Measurements from ENCODE around the gene ADRA2B.
"Not testable (repeated sequence)": the region's sequence is repeated elsewhere in the genome, so short reads cannot be mapped to it uniquely, and the experiment has no call there.

ADRA2B gene

GRCh38 chr2:96065381-96065930, 50.9 kb downstream of the ADRA2B start:
- DNase-seq, result no peak

- not testable (repeated sequence) for DNase-seq
Measured at GRCh38 chr2:96064760-96065159, 51.6 kb downstream of the ADRA2B start.

- not testable (repeated sequence) for DNase-seq
Measured at GRCh38 chr2:96064047-96064675, 52.2 kb downstream of the ADRA2B start.

- DNase-seq, result not testable (repeated sequence)
Measured at GRCh38 chr2:96063116-96063899, 53.1 kb downstream of the ADRA2B start.
